ENCODE data around the gene TWF2. TPM values are rescaled to one million over a fixed set of nuclear protein-coding genes. Genes with fewer than 3 reads are reported as not detected.

TWF2 gene
- total and polyA plus RNA-seq, 10 of the 15 experiments (the other 5 are each of a cell fraction or from before 2014, with no cell fraction given): 0.16 to 106 (median 68.5) TPM

GRCh38 chr3:52231502-52232278, 7.3 kb downstream of the TWF2 start:
- WGBS (ENCODE audit: insufficient coverage, insufficient replicate concordance, low lambda C conversion rate, missing lambda C conversion rate): 59% methylated on average over 34 of the region's 34 CpGs
- POLR2A ChIA-PET: interaction anchor here (0.5 to 2.4 kb wide), 13 partner anchors 13 to 181 kb away, joined by 3 to 8 read pairs (median 3); partner anchors contain the start of gene WDR82
- in situ Hi-C loops (cut with MboI): loop anchor here (5.0 kb wide), 1 partner anchor 111 kb away; no protein-coding TSS in a partner anchor
- Histone ChIP-seq H3K27ac (ENCODE audit: control insufficient read depth, insufficient read depth) (no peak overlapping the region), H3K27me3 (replicated peaks in 1 of 2; ENCODE audit: control insufficient read depth in 2 of 2, insufficient read depth in 2 of 2, low read length in 1 of 2) (no peaks in the 10 kb centered on the region), H3K4me3 (no peak overlapping the region), H4K20me1 (ENCODE audit: control insufficient read depth, insufficient read depth) (no peaks in the 10 kb centered on the region), H2AFZ (ENCODE audit: control insufficient read depth, low read depth, low read length) (no peak overlapping the region), H3K4me1 (ENCODE audit: control insufficient read depth, insufficient read depth, low read length) (peaks cover 9% of the 10 kb centered on the region), H3K79me2 (ENCODE audit: control insufficient read depth, insufficient read depth, low read length) (peaks cover 6% of the 10 kb centered on the region), H3K36me3 (ENCODE audit: control insufficient read depth in 2 of 2, insufficient read depth in 2 of 2, low read length in 1 of 2) (peaks cover 14 to 27% of the 10 kb centered on the region in 2 experiments), H3K9me3 (replicated peaks; ENCODE audit: control insufficient read depth, insufficient read depth, low read length) (no peaks in the 10 kb centered on the region), H3K4me2 (ENCODE audit: control insufficient read depth, insufficient read depth) (peak overlapping the region; percentile 35), H3K9ac (ENCODE audit: control insufficient read depth, insufficient read depth, low read length) (no peak overlapping the region)
- SMC1A ChIA-PET (ENCODE audit: uncharacterized antibody, unreplicated experiment): interaction anchor here (0.7 to 2.9 kb wide), 16 partner anchors 8 to 220 kb away, joined by 3 to 36 read pairs (median 4); partner anchors contain the start of genes PPM1M and WDR82
- intact Hi-C loops (cut with micrococcal nuclease; ENCODE audit: unreplicated experiment): no loop called here
- CTCF ChIA-PET: interaction anchor here (0.5 to 5.7 kb wide), 43 partner anchors 9 to 475 kb away, joined by 3 to 91 read pairs (median 4); partner anchors contain the start of genes GLYCTK and WDR82
- ATAC-seq (peak; percentile 92), FAIRE-seq (peak; percentile 18), DNase-seq (ENCODE audit: low read depth, low spot score) (no peak)
- RAD21 ChIA-PET (ENCODE audit: unreplicated experiment): interaction anchor here (0.6 to 3.1 kb wide), 21 partner anchors 9 to 215 kb away, joined by 3 to 30 read pairs (median 5); partner anchors contain the start of genes GLYCTK, POC1A, PPM1M and WDR82
- no TSS peak for BruUV-seq (replicated peaks)
- no peak for TF ChIP-seq YBX1 (IDR thresholded peaks at IDR 0.05)
- TF ChIP-seq ELK1 (IDR thresholded peaks at IDR 0.05; ENCODE audit: low read depth, low read length): no peak
- TF ChIP-seq RBBP5 (conservative IDR thresholded peaks at IDR 0.05): no peak
- no peak; the same call in 1 of the 2 replicates for TF ChIP-seq NR2F1 (conservative IDR thresholded peaks at IDR 0.05)
- TF ChIP-seq SMARCA5 (IDR thresholded peaks at IDR 0.05): peak; percentile 46; the same call in 1 of the 2 replicates
- peak; percentile 48; the same call in 1 of the 2 replicates for TF ChIP-seq LARP7 (IDR thresholded peaks at IDR 0.05)
- no peak for TF ChIP-seq RELB (IDR thresholded peaks at IDR 0.05; ENCODE audit: low read depth)
- peak in 1 of 2 experiments; percentile 48; a peak in 1 of 4 replicates for TF ChIP-seq BHLHE40 (IDR thresholded peaks at IDR 0.05; ENCODE audit: borderline replicate concordance in 1 of 2, low read depth in 2 of 2, low read length in 1 of 2)
- no peak for TF ChIP-seq NKRF (conservative IDR thresholded peaks at IDR 0.05)
- no peak for TF ChIP-seq NFXL1 (IDR thresholded peaks at IDR 0.05; ENCODE audit: borderline replicate concordance)
- no peak for TF ChIP-seq ZBED1 (IDR thresholded peaks at IDR 0.05; ENCODE audit: borderline replicate concordance)
- TF ChIP-seq ESRRA (IDR thresholded peaks at IDR 0.05; ENCODE audit: low read length): no peak
- TF ChIP-seq ZNF274 (IDR thresholded peaks at IDR 0.05; ENCODE audit: insufficient read depth, insufficient read length): no peak
- peak; percentile 92 to 98 (median 95) for TF ChIP-seq CTCF (IDR thresholded peaks at IDR 0.05 in 2 of 3, conservative IDR thresholded peaks at IDR 0.05 in 1 of 3; ENCODE audit: control insufficient read depth in 2 of 3, extremely low read depth in 1 of 3, insufficient read depth in 1 of 3, low read depth in 3 of 3, low read length in 3 of 3)
- TF ChIP-seq ZZZ3 (IDR thresholded peaks at IDR 0.05; ENCODE audit: control insufficient read depth, insufficient read length, low read depth): no peak

Measured in GM12878 (cell line).